H9 (cell line): ENCODE data around the gene JUP. TPM values are rescaled to one million over a fixed set of nuclear protein-coding genes. Genes with fewer than 3 reads are reported as not detected.

Experiments
- DNase-seq: peaks from one replicate; pipeline ENCODE4 v3.0.0-alpha.2; 2017
- H2AFZ ChIP-seq: one replicate; pipeline ENCODE4 v1.6.1; 2013; ENCODE audit warnings: mild to moderate bottlenecking, low read length, control low read depth, moderate library complexity
- H2AK5ac ChIP-seq: 2 replicates; pipeline ENCODE4 v1.6.1; 2013; ENCODE audit warnings: low read length, control low read depth, mixed read lengths; ENCODE audit not compliant: insufficient read length
- H2BK120ac ChIP-seq: one replicate; pipeline ENCODE4 v1.6.1; 2013; ENCODE audit warnings: low read depth, mild to moderate bottlenecking, low read length, control low read depth, inconsistent platforms; ENCODE audit not compliant: poor library complexity, severe bottlenecking
- H2BK12ac ChIP-seq: 2 replicates; pipeline ENCODE4 v1.6.1; 2013; ENCODE audit warnings: low read length, control low read depth, mixed read lengths, low read depth; ENCODE audit not compliant: insufficient read length
- H2BK15ac ChIP-seq: 2 replicates; pipeline ENCODE4 v1.6.1; 2013; ENCODE audit warnings: low read depth, low read length, control low read depth
- H2BK20ac ChIP-seq: one replicate; pipeline ENCODE4 v1.6.1; 2013; ENCODE audit warnings: low read depth, mild to moderate bottlenecking, low read length, control low read depth, inconsistent platforms; ENCODE audit not compliant: poor library complexity, severe bottlenecking
- H2BK5ac ChIP-seq: 2 replicates; pipeline ENCODE4 v1.6.1; 2013; ENCODE audit warnings: low read length, control low read depth, mixed read lengths; ENCODE audit not compliant: insufficient read length
- H3K14ac ChIP-seq: 2 replicates; pipeline ENCODE4 v1.6.1; 2013; ENCODE audit warnings: low read length, control low read depth; ENCODE audit not compliant: insufficient read depth
- H3K18ac ChIP-seq: 2 replicates; pipeline ENCODE4 v1.6.1; 2013; ENCODE audit warnings: low read depth, mild to moderate bottlenecking, mixed read lengths, low read length, control low read depth; ENCODE audit not compliant: insufficient read length
- H3K23ac ChIP-seq: 2 replicates; pipeline ENCODE4 v1.6.1; 2013; ENCODE audit warnings: low read length, control low read depth, mixed read lengths, low read depth; ENCODE audit not compliant: insufficient read length
- H3K23me2 ChIP-seq: 2 replicates; pipeline ENCODE4 v1.6.1; 2013; ENCODE audit warnings: low read depth, mild to moderate bottlenecking, mixed read lengths, low read length, control low read depth; ENCODE audit not compliant: insufficient read length, poor library complexity, severe bottlenecking
- H3K27ac ChIP-seq: 2 replicates; pipeline ENCODE4 v1.5.1; 2013; ENCODE audit warnings: low read length, control low read depth, mixed read lengths, low read depth; ENCODE audit not compliant: insufficient read length
- H3K27me3 ChIP-seq: 2 replicates; pipeline ENCODE4 v1.6.1; 2013; ENCODE audit warnings: low read length, control low read depth, inconsistent platforms; ENCODE audit not compliant: insufficient read depth
- H3K4ac ChIP-seq: 2 replicates; pipeline ENCODE4 v1.6.1; 2013; ENCODE audit warnings: low read depth, mild to moderate bottlenecking, control low read depth, inconsistent platforms, low read length, moderate library complexity
- H3K4me1 ChIP-seq: 2 replicates; pipeline ENCODE4 v1.6.1; 2013; ENCODE audit warnings: low read length, control low read depth, inconsistent platforms; ENCODE audit not compliant: insufficient read depth
- H3K4me2 ChIP-seq: 2 replicates; pipeline ENCODE4 v1.6.1; 2013; ENCODE audit warnings: low read length, control low read depth, mixed read lengths; ENCODE audit not compliant: insufficient read length, insufficient read depth
- H3K56ac ChIP-seq: 2 replicates; pipeline ENCODE4 v1.6.1; 2013; ENCODE audit warnings: low read depth, mild to moderate bottlenecking, mixed read lengths, low read length, control low read depth; ENCODE audit not compliant: insufficient read length
- H3K79me1 ChIP-seq: 2 replicates; pipeline ENCODE4 v1.6.1; 2013; ENCODE audit warnings: low read depth, mild to moderate bottlenecking, moderate library complexity, low read length, control low read depth, inconsistent platforms; ENCODE audit not compliant: insufficient read depth, poor library complexity, severe bottlenecking
- H3K79me2 ChIP-seq: 2 replicates; pipeline ENCODE4 v1.6.1; 2013; ENCODE audit warnings: low read length, control low read depth, inconsistent platforms; ENCODE audit not compliant: insufficient read depth
- H3K9ac ChIP-seq: 2 replicates; pipeline ENCODE4 v1.6.1; 2013; ENCODE audit warnings: low read length, control low read depth, mixed read lengths; ENCODE audit not compliant: insufficient read length; ENCODE audit errors: extremely low read depth
- H3K9me3 ChIP-seq: one replicate; pipeline ENCODE4 v1.6.1; 2013; ENCODE audit warnings: low read depth, low read length, inconsistent platforms; ENCODE audit not compliant: control insufficient read depth
- H3T11ph ChIP-seq: one replicate; pipeline ENCODE4 v1.6.1; 2013; ENCODE audit warnings: mild to moderate bottlenecking, low read length, control low read depth, inconsistent platforms
- H4K20me1 ChIP-seq: one replicate; pipeline ENCODE4 v1.6.1; 2013; ENCODE audit not compliant: control insufficient read depth, insufficient read length, insufficient read depth
- H4K5ac ChIP-seq: 2 replicates; pipeline ENCODE4 v1.6.1; 2013; ENCODE audit warnings: low read depth, mild to moderate bottlenecking, mixed read lengths, low read length, control low read depth; ENCODE audit not compliant: insufficient read length
- H4K8ac ChIP-seq: replicated peaks from 2 replicates; pipeline ENCODE4 v1.6.1; 2013; ENCODE audit warnings: low read length, control low read depth, mixed read lengths, low read depth; ENCODE audit not compliant: insufficient read length
- H4K91ac ChIP-seq: 2 replicates; pipeline ENCODE4 v1.6.1; 2013; ENCODE audit warnings: low read depth, mild to moderate bottlenecking, moderate library complexity, mixed read lengths, low read length, control low read depth; ENCODE audit not compliant: insufficient read length
- H3K27ac Mint-ChIP-seq, 3 experiments: 2 replicates in 2 of 3; 3 replicates in 1 of 3; pipeline ENCODE4 v1.8.0; 2020 to 2021; ENCODE audit warnings: mixed read lengths in 3 of 3, mild to moderate bottlenecking in 1 of 3, moderate library complexity in 1 of 3
- H3K27me3 Mint-ChIP-seq: 2 replicates; pipeline ENCODE4 v1.8.0; 2021; ENCODE audit warnings: low read depth, mild to moderate bottlenecking, moderate library complexity, mixed read lengths
- H3K36me3 Mint-ChIP-seq, 3 experiments: 2 replicates in 2 of 3; 3 replicates in 1 of 3; pipeline ENCODE4 v1.8.0; 2020 to 2021; ENCODE audit warnings: low read depth in 3 of 3, mixed read lengths in 3 of 3; ENCODE audit not compliant: insufficient read depth in 1 of 3
- H3K4me1 Mint-ChIP-seq, 2 experiments: 2 replicates each; pipeline ENCODE4 v1.8.0; 2020; ENCODE audit warnings: mixed read lengths in 2 of 2
- H3K4me3 Mint-ChIP-seq, 2 experiments: 2 replicates in 1 of 2; 3 replicates in 1 of 2; pipeline ENCODE4 v1.8.0; 2020 to 2021; ENCODE audit warnings: mild to moderate bottlenecking in 2 of 2, mixed read lengths in 2 of 2, moderate library complexity in 1 of 2
- H3K9me3 Mint-ChIP-seq, 2 experiments: 2 replicates in 1 of 2; 3 replicates in 1 of 2; pipeline ENCODE4 v1.8.0; 2020; ENCODE audit warnings: mild to moderate bottlenecking in 2 of 2, mixed read lengths in 2 of 2, moderate library complexity in 1 of 2
- WGBS: extraction: QIAGEN DNeasy Blood & Tissue Kit; methylation state at CpG from one replicate; pipeline ENCODE4 v1.1.7; 2013; ENCODE audit warnings: missing lambda C conversion rate, low lambda C conversion rate, mixed read lengths; ENCODE audit not compliant: insufficient read length; ENCODE audit errors: extremely low coverage; 5-methylcytosine and 5-hydroxymethylcytosine counted together
- total RNA-seq: library from RNA; stranded (reverse); gene quantifications from 2 replicates; pipeline ENCODE4 v1.2.1, GENCODE V29; 2021
- TF ChIP-seq, protein P1 (sequence below): fragments of 200-600 bp; sonication (generic); conservative IDR thresholded peaks from 3 replicates; pipeline ENCODE4 v1.8.0; 2021; ENCODE audit warnings: antibody characterized with exemption, mild to moderate bottlenecking

The JUP gene
- total RNA-seq, 1 experiment from 2014 or later = 90.1 TPM

DNA sequence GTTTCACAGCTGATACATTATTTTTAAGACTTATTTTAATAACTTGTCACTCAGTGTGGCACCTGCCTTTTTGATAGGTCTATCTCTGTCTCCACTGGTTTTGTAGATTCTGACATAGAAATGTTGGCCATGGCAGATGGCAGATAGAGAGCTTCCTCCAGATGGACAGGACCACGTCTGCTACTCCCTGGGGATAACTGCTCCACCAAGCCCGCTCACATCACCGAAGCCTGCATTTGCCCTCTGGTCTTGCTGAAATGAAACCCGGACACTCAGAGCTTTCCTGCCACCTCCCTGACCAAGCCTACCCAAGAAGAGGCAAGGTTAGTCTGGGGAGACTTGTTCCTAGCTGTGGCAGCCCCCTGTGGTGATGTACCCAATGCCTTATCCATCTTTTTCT, 35.6 kb downstream of the JUP start:
- Histone ChIP-seq H2AK5ac (no peak overlapping the region), H4K8ac (no peak overlapping the region), H4K5ac (no peak overlapping the region), H2BK5ac (no peak overlapping the region), H3K4me1 (no peaks in the 10 kb centered on the region), H2AFZ (no peak overlapping the region), H4K91ac (no peak overlapping the region), H3K14ac (no peak overlapping the region), H3K18ac (no peak overlapping the region), H2BK120ac (no peak overlapping the region), H4K20me1 (no peaks in the 10 kb centered on the region), H3K9me3 (no peaks in the 10 kb centered on the region), H3K27me3 (no peaks in the 10 kb centered on the region), H3K4me2 (no peak overlapping the region), H3K27ac (no peak overlapping the region), H3T11ph (no peak overlapping the region), H2BK15ac (no peak overlapping the region), H3K9ac (no peak overlapping the region), H3K79me2 (no peaks in the 10 kb centered on the region), H2BK12ac (no peak overlapping the region), H3K23me2 (no peaks in the 10 kb centered on the region), H2BK20ac (no peak overlapping the region), H3K79me1 (no peaks in the 10 kb centered on the region), H3K23ac (no peak overlapping the region), H3K4ac (no peak overlapping the region), H3K56ac (no peak overlapping the region)
- H3K27me3 Mint-ChIP-seq = no peaks in the 10 kb centered on the region; the same call in 1 of the 2 replicates
- no peaks in the 10 kb centered on the region for H3K9me3 Mint-ChIP-seq
- WGBS = no CpG with 5 or more reads among the region's 4 CpGs
- peaks cover 4 to 17% (median 16%) of the 10 kb centered on the region in 3 experiments; a peak in 6 of 7 replicates for H3K36me3 Mint-ChIP-seq
- no peak overlapping the region for H3K27ac Mint-ChIP-seq
- no peak overlapping the region for H3K4me3 Mint-ChIP-seq
- TF ChIP-seq, protein P1, sequence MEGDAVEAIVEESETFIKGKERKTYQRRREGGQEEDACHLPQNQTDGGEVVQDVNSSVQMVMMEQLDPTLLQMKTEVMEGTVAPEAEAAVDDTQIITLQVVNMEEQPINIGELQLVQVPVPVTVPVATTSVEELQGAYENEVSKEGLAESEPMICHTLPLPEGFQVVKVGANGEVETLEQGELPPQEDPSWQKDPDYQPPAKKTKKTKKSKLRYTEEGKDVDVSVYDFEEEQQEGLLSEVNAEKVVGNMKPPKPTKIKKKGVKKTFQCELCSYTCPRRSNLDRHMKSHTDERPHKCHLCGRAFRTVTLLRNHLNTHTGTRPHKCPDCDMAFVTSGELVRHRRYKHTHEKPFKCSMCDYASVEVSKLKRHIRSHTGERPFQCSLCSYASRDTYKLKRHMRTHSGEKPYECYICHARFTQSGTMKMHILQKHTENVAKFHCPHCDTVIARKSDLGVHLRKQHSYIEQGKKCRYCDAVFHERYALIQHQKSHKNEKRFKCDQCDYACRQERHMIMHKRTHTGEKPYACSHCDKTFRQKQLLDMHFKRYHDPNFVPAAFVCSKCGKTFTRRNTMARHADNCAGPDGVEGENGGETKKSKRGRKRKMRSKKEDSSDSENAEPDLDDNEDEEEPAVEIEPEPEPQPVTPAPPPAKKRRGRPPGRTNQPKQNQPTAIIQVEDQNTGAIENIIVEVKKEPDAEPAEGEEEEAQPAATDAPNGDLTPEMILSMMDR = no peak
- DNase-seq = no peak
- no peaks in the 10 kb centered on the region for H3K4me1 Mint-ChIP-seq
